Measurements from ENCODE around the gene BRAF.

- TF ChIP-seq, protein P1, sequence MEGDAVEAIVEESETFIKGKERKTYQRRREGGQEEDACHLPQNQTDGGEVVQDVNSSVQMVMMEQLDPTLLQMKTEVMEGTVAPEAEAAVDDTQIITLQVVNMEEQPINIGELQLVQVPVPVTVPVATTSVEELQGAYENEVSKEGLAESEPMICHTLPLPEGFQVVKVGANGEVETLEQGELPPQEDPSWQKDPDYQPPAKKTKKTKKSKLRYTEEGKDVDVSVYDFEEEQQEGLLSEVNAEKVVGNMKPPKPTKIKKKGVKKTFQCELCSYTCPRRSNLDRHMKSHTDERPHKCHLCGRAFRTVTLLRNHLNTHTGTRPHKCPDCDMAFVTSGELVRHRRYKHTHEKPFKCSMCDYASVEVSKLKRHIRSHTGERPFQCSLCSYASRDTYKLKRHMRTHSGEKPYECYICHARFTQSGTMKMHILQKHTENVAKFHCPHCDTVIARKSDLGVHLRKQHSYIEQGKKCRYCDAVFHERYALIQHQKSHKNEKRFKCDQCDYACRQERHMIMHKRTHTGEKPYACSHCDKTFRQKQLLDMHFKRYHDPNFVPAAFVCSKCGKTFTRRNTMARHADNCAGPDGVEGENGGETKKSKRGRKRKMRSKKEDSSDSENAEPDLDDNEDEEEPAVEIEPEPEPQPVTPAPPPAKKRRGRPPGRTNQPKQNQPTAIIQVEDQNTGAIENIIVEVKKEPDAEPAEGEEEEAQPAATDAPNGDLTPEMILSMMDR (IDR thresholded peaks at IDR 0.05; ENCODE audit: low read length) = no peak
- no peak for TF ChIP-seq EZH2phosphoT487 (IDR thresholded peaks at IDR 0.05; ENCODE audit: low read length)
Observed at GRCh38 chr7:140722254-140722653, 202.5 kb downstream of the BRAF start.

All from MM.1S (cell line).